Naive thymus-derived CD4-positive, alpha-beta T cell (primary cell): Measurements from ENCODE around the gene C11orf68. TPM values are rescaled to one million over a fixed set of nuclear protein-coding genes. Genes with fewer than 3 reads are reported as not detected.

Experiments
- ATAC-seq: fragments of 150-1000 bp; cut with Tn5 transposase; 2 replicates; pipeline ENCODE4 v1.10.0; 2021; ENCODE audit warnings: mild to moderate bottlenecking, moderate library complexity
- CTCF ChIA-PET: fragments of 350-600 bp; sonication (Branson Sonifier 250); formaldehyde crosslinking; loops from one replicate; lab custom pipeline; 2021; ENCODE audit warnings: antibody characterized with exemption; lab: Charles Lee
- POLR2A ChIA-PET: fragments of 350-600 bp; sonication (Branson Sonifier 250); formaldehyde crosslinking; loops from one replicate; lab custom pipeline; 2021; ENCODE audit warnings: antibody characterized with exemption, inconsistent platforms; lab: Charles Lee
- DNase-seq, 9 donors: peaks; one replicate each; pipeline versions ENCODE4 v3.0.0 to v3.0.0-alpha.2; 2020 to 2022; ENCODE audit warnings: mixed read lengths in 1 of 9
- H3K27ac ChIP-seq: one replicate; pipeline ENCODE4 v1.7.0; 2013; ENCODE audit warnings: mild to moderate bottlenecking, low read depth, low read length, moderate library complexity
- H3K27me3 ChIP-seq, 2 donors: one replicate each; pipeline ENCODE4 v1.7.0; 2013; ENCODE audit warnings: low read length in 2 of 2, mild to moderate bottlenecking in 2 of 2, moderate library complexity in 2 of 2; ENCODE audit not compliant: control insufficient read depth in 2 of 2, insufficient read depth in 2 of 2
- H3K36me3 ChIP-seq, 3 experiments: 1 replicate in 2 of 3; 2 replicates in 1 of 3; pipeline ENCODE4 v1.7.0; 2013; ENCODE audit warnings: low read length in 3 of 3, mild to moderate bottlenecking in 3 of 3, moderate library complexity in 1 of 3; ENCODE audit not compliant: insufficient read depth in 3 of 3, control insufficient read depth in 2 of 3
- H3K4me1 ChIP-seq, 2 donors: one replicate each; pipeline ENCODE4 v1.7.0; 2013; ENCODE audit warnings: low read length in 2 of 2, mild to moderate bottlenecking in 2 of 2, moderate library complexity in 1 of 2; ENCODE audit not compliant: control insufficient read depth in 2 of 2, insufficient read depth in 2 of 2
- H3K4me3 ChIP-seq: 2 replicates; pipeline ENCODE4 v1.7.0; 2013; ENCODE audit warnings: mild to moderate bottlenecking, low read length
- H3K9me3 ChIP-seq, 3 experiments: 1 replicate in 2 of 3; 2 replicates in 1 of 3; pipeline ENCODE4 v1.7.0; 2013; ENCODE audit warnings: low read length in 3 of 3; ENCODE audit not compliant: control insufficient read depth in 2 of 3
- H3K27ac Mint-ChIP-seq, 9 donors: one replicate each; pipeline ENCODE4 v1.8.0; 2020 to 2022; ENCODE audit warnings: mixed read lengths in 9 of 9, mild to moderate bottlenecking in 8 of 9, moderate library complexity in 5 of 9, inconsistent platforms in 2 of 9
- H3K27me3 Mint-ChIP-seq, 5 donors: one replicate each; pipeline ENCODE4 v1.8.0; 2021 to 2022; ENCODE audit warnings: mixed read lengths in 5 of 5, mild to moderate bottlenecking in 1 of 5
- H3K36me3 Mint-ChIP-seq, 5 donors: one replicate each; pipeline ENCODE4 v1.8.0; 2020 to 2022; ENCODE audit warnings: mixed read lengths in 5 of 5, mild to moderate bottlenecking in 3 of 5, inconsistent platforms in 1 of 5
- H3K4me1 Mint-ChIP-seq, 7 donors: one replicate each; pipeline ENCODE4 v1.8.0; 2020 to 2022; ENCODE audit warnings: mixed read lengths in 7 of 7, mild to moderate bottlenecking in 3 of 7, inconsistent platforms in 1 of 7
- H3K4me3 Mint-ChIP-seq, 10 donors: one replicate each; pipeline ENCODE4 v1.8.0; 2020 to 2022; ENCODE audit warnings: mild to moderate bottlenecking in 10 of 10, mixed read lengths in 10 of 10, moderate library complexity in 6 of 10, inconsistent platforms in 2 of 10
- H3K9me3 Mint-ChIP-seq, 11 donors: one replicate each; pipeline ENCODE4 v1.8.0; 2020 to 2022; ENCODE audit warnings: mixed read lengths in 11 of 11, mild to moderate bottlenecking in 4 of 11, inconsistent platforms in 1 of 11, moderate library complexity in 1 of 11
- intact Hi-C, 2 donors: fragments of 100-400 bp; cut with micrococcal nuclease; formaldehyde crosslinking; loops; one replicate each; pipeline ENCODE4 v1.15.1; 2023
- polyA plus RNA-seq, 2 donors: library from polyadenylated mRNA; unstranded; fragments of 300-500 nt; fragmentation: Illumina TruSeq; gene quantifications; one replicate each; pipeline ENCODE4 v1.2.3, GENCODE V29; 2021
- total RNA-seq, 6 experiments: library from RNA in 5 of 6; stranded (reverse) in 5 of 6; gene quantifications; 1 replicate in 5 of 6; 2 replicates in 1 of 6; pipeline ENCODE4 v1.2.3 and lab custom pipeline; 2021 to 2026

The C11orf68 gene
- total and polyA plus RNA-seq, 7 experiments from 2014 or later, result 18.5 to 104 (median 58.8) TPM

DNA sequence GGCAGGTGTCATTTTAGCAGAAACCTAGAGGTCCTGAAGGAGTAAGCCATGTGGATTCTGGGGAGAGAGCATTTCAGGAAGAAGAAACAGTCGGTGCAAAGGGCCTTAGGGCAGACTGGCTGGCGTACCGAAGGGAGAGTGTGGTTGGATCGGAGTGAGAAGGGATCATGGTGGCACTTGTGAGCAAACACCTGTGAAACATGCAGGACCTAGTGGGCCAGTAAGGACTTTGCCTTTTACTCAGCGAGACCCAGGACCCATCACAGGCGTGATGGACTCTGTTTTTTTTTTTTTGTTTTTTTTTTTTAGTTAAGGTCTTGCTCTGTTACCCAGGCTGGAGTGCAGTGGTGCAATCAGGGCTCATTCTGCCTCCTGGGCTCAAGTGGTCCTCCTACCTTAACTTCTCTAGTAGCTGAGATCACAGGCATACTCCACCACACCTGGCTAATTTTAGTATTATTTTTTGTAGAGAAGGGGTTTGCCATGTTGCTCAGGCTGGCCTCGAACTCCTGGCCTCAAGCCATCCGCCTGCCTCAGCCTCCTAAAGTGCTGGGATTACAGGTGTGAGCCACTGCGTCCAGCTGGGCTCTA, 23.0 kb upstream of the C11orf68 start:
- Histone ChIP-seq H3K36me3 (no peaks in the 10 kb centered on the region), H3K27ac (no peak overlapping the region), H3K9me3 (no peaks in the 10 kb centered on the region), H3K27me3 (no peaks in the 10 kb centered on the region), H3K4me1 (no peaks in the 10 kb centered on the region), H3K4me3 (no peak overlapping the region)
- ATAC-seq, result peak; percentile 10
- intact Hi-C loops, result no loop called here
- peaks cover 0 to 2% (median 0%) of the 10 kb centered on the region in 11 donors for H3K9me3 Mint-ChIP-seq
- H3K27ac Mint-ChIP-seq, result no peak overlapping the region
- H3K4me3 Mint-ChIP-seq, result no peak overlapping the region
- DNase-seq, result no peak
- H3K36me3 Mint-ChIP-seq, result no peaks in the 10 kb centered on the region
- peaks cover 0 to 16% (median 0%) of the 10 kb centered on the region in 5 donors for H3K27me3 Mint-ChIP-seq
- POLR2A ChIA-PET, result no interaction called here
- CTCF ChIA-PET, result interaction anchor here (0.7 to 1.0 kb wide), 3 partner anchors 23 to 538 kb away, joined by 3 to 4 read pairs (median 3); partner anchors contain the start of genes C11orf68 and DPP3
- H3K4me1 Mint-ChIP-seq, result peaks cover 0 to 8% (median 0%) of the 10 kb centered on the region in 7 donors

DNA sequence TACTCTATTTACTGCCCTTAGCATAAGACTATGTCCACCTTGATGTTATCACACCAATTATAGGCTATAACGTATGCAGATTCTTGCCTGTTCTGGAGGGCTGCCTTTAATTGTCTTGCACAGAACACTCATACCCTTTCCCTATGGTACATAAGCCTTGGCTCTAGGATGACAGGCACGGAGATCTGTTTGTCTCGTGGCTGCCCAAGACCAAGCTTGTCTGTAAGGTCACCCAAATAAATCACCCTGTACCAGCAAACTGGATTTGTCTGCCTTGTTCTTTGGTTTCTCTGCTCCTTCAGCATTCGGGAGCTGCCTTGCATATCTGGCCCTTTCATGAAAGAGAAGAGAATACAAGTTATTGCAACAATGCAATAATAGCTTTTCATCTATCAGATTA, 18.9 kb upstream of the C11orf68 start:
- no peak overlapping the region for H3K4me3 ChIP-seq
- Mint-ChIP-seq H3K36me3 (no peaks in the 10 kb centered on the region), H3K9me3 (no peaks in the 10 kb centered on the region), H3K27ac (no peak overlapping the region), H3K4me1 (peaks cover 0 to 10% (median 0%) of the 10 kb centered on the region in 7 donors), H3K27me3 (peaks cover 0 to 16% (median 0%) of the 10 kb centered on the region in 5 donors), H3K4me3 (no peak overlapping the region)
- ChIA-PET CTCF (no interaction called here), POLR2A (interaction anchor here (0.6 kb wide), 1 partner anchor 18 kb away, joined by 3 read pairs; no protein-coding TSS in a partner anchor)
- no peak overlapping the region for H3K27ac ChIP-seq
- intact Hi-C loops, result no loop called here
- peaks cover 0 to under 1% of the 10 kb centered on the region in 2 donors for H3K4me1 ChIP-seq
- ATAC-seq (no peak), DNase-seq (no peak)
- no peaks in the 10 kb centered on the region for H3K9me3 ChIP-seq
- no peaks in the 10 kb centered on the region for H3K36me3 ChIP-seq
- H3K27me3 ChIP-seq, result no peaks in the 10 kb centered on the region

DNA sequence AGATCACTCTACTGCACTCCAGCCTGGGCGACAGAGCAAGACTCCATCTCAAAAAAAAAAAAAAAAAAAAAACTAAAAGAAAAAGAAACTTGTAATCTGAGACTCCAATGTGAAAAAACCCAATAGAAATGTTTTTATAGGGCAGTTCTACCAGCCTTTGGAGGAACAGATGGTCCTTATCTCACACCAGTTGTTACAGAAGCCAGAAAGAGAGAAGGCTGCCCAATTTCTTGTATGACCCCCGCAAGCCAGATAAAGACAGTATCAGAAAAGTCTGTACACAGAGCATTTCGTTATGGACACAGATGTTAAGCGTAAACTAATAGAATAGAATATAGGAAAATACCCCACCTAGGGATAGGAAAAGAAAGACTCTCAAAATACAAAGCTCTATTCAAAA, 15.2 kb upstream of the C11orf68 start:
- peaks cover 0 to 10% of the 10 kb centered on the region in 2 donors for H3K4me1 ChIP-seq
- no peak for DNase-seq
- H3K36me3 ChIP-seq, result no peaks in the 10 kb centered on the region
- H3K27me3 ChIP-seq, result no peaks in the 10 kb centered on the region
- Mint-ChIP-seq H3K36me3 (peaks cover 0 to 1% (median 0%) of the 10 kb centered on the region in 5 donors), H3K9me3 (no peaks in the 10 kb centered on the region), H3K27ac (no peak overlapping the region), H3K27me3 (peaks cover 0 to 12% (median 0%) of the 10 kb centered on the region in 5 donors), H3K4me3 (no peak overlapping the region), H3K4me1 (peaks cover 6 to 19% (median 10%) of the 10 kb centered on the region in 7 donors)
- POLR2A ChIA-PET, result interaction anchor here (0.6 to 2.9 kb wide), 2 partner anchors 45 to 227 kb away, joined by 3 to 15 read pairs; partner anchors contain the start of genes CCDC85B and FIBP
- no peaks in the 10 kb centered on the region for H3K9me3 ChIP-seq
- H3K4me3 ChIP-seq, result no peak overlapping the region
- H3K27ac ChIP-seq, result no peak overlapping the region
- ATAC-seq, result no peak
- intact Hi-C loops, result no loop called here
- CTCF ChIA-PET, result interaction anchor here (1.6 kb wide), 1 partner anchor 43 kb away, joined by 3 read pairs; the partner anchor contains the start of gene CCDC85B

DNA sequence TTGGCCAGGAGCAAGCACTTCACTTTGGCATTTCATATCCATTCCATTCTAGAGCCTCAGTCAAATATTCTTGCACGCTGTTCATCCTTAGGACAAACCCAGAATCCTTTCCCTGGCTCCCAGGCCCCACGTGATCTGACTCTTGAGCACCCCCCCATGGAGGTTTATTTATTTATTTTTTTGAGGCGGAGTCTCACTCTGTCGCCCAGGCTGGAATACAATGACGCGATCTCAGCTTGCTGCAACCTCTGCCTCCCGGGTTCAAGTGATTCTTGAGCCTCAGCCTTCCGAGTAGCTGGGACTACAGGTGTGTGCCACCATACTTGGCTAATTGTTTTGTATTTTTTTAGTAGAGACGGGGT, 13.7 kb upstream of the C11orf68 start:
- no peaks in the 10 kb centered on the region for H3K9me3 Mint-ChIP-seq
- peak overlapping the region in 2 of 9 donors; percentile 10 to 61 for H3K27ac Mint-ChIP-seq
- H3K4me3 Mint-ChIP-seq, result no peak overlapping the region
- Histone ChIP-seq H3K9me3 (no peaks in the 10 kb centered on the region), H3K4me3 (no peak overlapping the region), H3K27ac (no peak overlapping the region), H3K36me3 (no peaks in the 10 kb centered on the region), H3K27me3 (no peaks in the 10 kb centered on the region), H3K4me1 (peaks cover 15 to 23% of the 10 kb centered on the region in 2 donors)
- CTCF ChIA-PET, result interaction anchor here (0.5 to 1.8 kb wide), 2 partner anchors 48 to 139 kb away, joined by 3 to 6 read pairs; no protein-coding TSS in a partner anchor
- intact Hi-C loops, result no loop called here
- no peak for ATAC-seq
- H3K27me3 Mint-ChIP-seq, result peaks cover 0 to 4% (median 0%) of the 10 kb centered on the region in 5 donors
- POLR2A ChIA-PET, result interaction anchor here (0.8 to 2.9 kb wide), 6 partner anchors 10 to 73 kb away, joined by 3 to 15 read pairs (median 6); partner anchors contain the start of genes CCDC85B, FIBP and MUS81
- H3K36me3 Mint-ChIP-seq, result peaks cover 0 to 1% (median 0%) of the 10 kb centered on the region in 5 donors
- DNase-seq, result no peak
- peaks cover 21 to 34% (median 24%) of the 10 kb centered on the region in 7 donors for H3K4me1 Mint-ChIP-seq

DNA sequence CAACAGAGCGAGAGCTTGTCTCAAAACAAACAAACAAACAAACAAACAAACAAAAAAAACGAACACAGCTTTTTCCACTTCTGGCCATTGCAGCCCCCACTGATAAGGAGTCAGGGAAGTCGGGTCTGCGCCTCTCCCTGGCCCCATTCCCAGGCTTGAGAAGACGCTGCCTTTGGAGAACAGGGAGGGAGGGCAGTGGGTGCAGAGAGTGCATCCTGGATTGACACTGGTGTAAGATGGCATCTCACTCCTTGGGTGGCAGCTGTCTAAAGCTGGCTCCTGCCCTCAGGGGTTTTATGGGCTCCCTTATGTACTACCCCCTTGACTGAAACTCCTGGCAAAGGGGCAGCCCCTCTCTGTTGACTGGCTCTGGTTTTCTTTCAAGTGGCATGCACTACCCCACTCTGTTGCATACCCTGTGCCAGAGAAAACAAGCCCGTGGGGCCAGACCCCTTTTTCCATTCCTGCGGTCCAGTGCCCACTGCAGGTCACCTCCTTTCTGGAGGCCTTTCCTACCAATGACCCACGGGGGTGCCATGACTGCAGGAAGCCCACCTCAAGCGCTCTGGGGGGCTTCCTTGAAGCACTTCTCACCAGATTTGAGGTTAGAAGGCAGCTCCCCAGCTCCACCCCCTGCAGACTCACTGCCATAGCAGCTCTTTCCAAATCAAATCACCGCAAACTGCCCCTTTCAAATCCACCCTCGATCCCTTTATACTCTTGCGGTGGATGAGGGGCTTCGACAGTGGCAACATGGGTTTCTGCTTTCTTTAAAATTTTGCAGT, 13.1 kb upstream of the C11orf68 start:
- Histone ChIP-seq H3K9me3 (no peaks in the 10 kb centered on the region), H3K36me3 (no peaks in the 10 kb centered on the region), H3K27ac (no peak overlapping the region), H3K4me1 (peaks cover 20 to 29% of the 10 kb centered on the region in 2 donors), H3K4me3 (no peak overlapping the region), H3K27me3 (no peaks in the 10 kb centered on the region)
- ChIA-PET POLR2A (interaction anchor here (0.8 to 2.9 kb wide), 5 partner anchors 10 to 72 kb away, joined by 3 to 15 read pairs (median 6); partner anchors contain the start of genes CCDC85B, FIBP and MUS81), CTCF (interaction anchor here (0.5 to 1.8 kb wide), 3 partner anchors 47 to 139 kb away, joined by 3 to 6 read pairs (median 6); no protein-coding TSS in a partner anchor)
- Mint-ChIP-seq H3K9me3 (no peaks in the 10 kb centered on the region), H3K4me1 (peaks cover 26 to 40% (median 30%) of the 10 kb centered on the region in 7 donors), H3K27me3 (no peaks in the 10 kb centered on the region), H3K4me3 (no peak overlapping the region), H3K27ac (peak overlapping the region in 5 of 9 donors; percentile 10 to 77 (median 61)), H3K36me3 (peaks cover 0 to 1% (median 0%) of the 10 kb centered on the region in 5 donors)
- ATAC-seq, result no peak
- no peak for DNase-seq
- intact Hi-C loops, result no loop called here

DNA sequence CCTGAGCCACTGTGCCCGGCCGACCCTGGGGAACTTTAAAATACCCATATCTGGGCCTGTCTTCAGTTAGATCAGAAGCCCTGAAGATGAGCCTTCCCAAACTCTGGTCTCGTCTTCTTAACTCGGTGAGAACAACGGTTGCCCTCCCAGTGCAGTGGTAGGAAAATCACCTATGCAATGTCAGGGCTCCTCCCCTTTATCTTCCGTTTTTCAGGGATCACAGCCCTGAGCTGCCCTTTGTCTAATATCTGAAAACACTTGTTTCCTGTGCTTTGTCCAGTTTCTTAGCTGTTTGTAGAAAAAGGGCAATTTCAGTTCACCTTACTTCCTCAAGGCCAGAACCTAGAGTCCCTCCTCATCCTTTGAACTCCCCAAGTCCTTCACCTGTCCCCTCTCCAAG, 9.8 kb upstream of the C11orf68 start:
- Mint-ChIP-seq H3K9me3 (no peaks in the 10 kb centered on the region), H3K4me1 (peaks cover 30 to 47% (median 32%) of the 10 kb centered on the region in 7 donors), H3K27ac (peak overlapping the region; percentile 92 to 98 (median 96)), H3K36me3 (peaks cover 0 to 1% (median 0%) of the 10 kb centered on the region in 5 donors), H3K27me3 (no peaks in the 10 kb centered on the region), H3K4me3 (peak overlapping the region; percentile 74 to 89 (median 80))
- Histone ChIP-seq H3K4me3 (no peak overlapping the region), H3K9me3 (no peaks in the 10 kb centered on the region), H3K4me1 (peaks cover 20 to 30% of the 10 kb centered on the region in 2 donors), H3K27ac (peak overlapping the region; percentile 81), H3K27me3 (no peaks in the 10 kb centered on the region), H3K36me3 (peaks cover 0 to 9% (median 0%) of the 10 kb centered on the region in 3 experiments)
- ChIA-PET POLR2A (interaction anchor here (1.0 to 2.8 kb wide), 11 partner anchors 11 to 217 kb away, joined by 3 to 32 read pairs (median 5); partner anchors contain the start of genes CCDC85B, FIBP, KAT5 and SART1), CTCF (interaction anchor here (1.2 to 1.7 kb wide), 4 partner anchors 38 to 44 kb away, joined by 3 to 7 read pairs (median 4); partner anchors contain the start of genes CCDC85B and FIBP)
- ATAC-seq (no peak), DNase-seq (no peak)
- intact Hi-C loops, result loop anchor here (1.0 to 2.0 kb wide), 8 partner anchors 9 to 70 kb away; partner anchors contain the start of genes C11orf68 (in 2 of the 2), DRAP1 (in 2 of the 2), SART1 (in 2 of the 2) and CCDC85B (in 1 of the 2)
